ENCODE measurements around the gene LHPP.

The LHPP gene

DNA sequence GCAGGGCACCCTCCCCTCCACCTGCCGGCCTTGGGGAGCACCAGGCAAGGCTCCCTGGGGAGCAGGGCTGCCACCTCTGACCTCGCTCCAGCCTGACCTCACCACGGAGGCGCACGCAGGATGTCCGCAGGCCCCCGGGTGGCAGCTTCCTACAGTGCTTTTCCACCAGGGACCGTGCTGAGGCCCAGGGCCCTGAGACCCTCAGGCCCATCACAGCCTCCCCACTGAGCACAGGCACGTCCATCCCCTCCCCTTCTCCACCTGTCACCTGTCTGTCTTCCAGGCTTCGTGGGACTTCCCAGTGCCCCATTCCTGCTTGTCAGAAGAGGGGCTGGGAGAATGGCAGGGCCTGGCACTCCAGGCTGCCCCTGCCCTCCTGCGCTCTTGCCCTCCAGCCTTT lies 90.1 kb downstream of the LHPP start:
- TF ChIP-seq, protein P1, sequence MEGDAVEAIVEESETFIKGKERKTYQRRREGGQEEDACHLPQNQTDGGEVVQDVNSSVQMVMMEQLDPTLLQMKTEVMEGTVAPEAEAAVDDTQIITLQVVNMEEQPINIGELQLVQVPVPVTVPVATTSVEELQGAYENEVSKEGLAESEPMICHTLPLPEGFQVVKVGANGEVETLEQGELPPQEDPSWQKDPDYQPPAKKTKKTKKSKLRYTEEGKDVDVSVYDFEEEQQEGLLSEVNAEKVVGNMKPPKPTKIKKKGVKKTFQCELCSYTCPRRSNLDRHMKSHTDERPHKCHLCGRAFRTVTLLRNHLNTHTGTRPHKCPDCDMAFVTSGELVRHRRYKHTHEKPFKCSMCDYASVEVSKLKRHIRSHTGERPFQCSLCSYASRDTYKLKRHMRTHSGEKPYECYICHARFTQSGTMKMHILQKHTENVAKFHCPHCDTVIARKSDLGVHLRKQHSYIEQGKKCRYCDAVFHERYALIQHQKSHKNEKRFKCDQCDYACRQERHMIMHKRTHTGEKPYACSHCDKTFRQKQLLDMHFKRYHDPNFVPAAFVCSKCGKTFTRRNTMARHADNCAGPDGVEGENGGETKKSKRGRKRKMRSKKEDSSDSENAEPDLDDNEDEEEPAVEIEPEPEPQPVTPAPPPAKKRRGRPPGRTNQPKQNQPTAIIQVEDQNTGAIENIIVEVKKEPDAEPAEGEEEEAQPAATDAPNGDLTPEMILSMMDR (IDR thresholded peaks at IDR 0.05; ENCODE audit: poor library complexity, severe bottlenecking), result no peak
- H3K36me3 ChIP-seq (ENCODE audit: low read depth), result no peaks in the 10 kb centered on the region
- no peak overlapping the region for H3K4me3 ChIP-seq (ENCODE audit: severe bottlenecking)
- H3K9me3 ChIP-seq (ENCODE audit: severe bottlenecking), result no peaks in the 10 kb centered on the region
- no peaks in the 10 kb centered on the region for H3K4me1 ChIP-seq (ENCODE audit: insufficient read depth, poor library complexity, severe bottlenecking)
- no peaks in the 10 kb centered on the region for H3K27me3 ChIP-seq (ENCODE audit: insufficient read depth, poor library complexity, severe bottlenecking)
- ATAC-seq (ENCODE audit: low read depth), result no peak
- no peak for DNase-seq (ENCODE audit: low spot score)
- H3K27ac ChIP-seq (ENCODE audit: poor library complexity, severe bottlenecking), result no peak overlapping the region

DNA sequence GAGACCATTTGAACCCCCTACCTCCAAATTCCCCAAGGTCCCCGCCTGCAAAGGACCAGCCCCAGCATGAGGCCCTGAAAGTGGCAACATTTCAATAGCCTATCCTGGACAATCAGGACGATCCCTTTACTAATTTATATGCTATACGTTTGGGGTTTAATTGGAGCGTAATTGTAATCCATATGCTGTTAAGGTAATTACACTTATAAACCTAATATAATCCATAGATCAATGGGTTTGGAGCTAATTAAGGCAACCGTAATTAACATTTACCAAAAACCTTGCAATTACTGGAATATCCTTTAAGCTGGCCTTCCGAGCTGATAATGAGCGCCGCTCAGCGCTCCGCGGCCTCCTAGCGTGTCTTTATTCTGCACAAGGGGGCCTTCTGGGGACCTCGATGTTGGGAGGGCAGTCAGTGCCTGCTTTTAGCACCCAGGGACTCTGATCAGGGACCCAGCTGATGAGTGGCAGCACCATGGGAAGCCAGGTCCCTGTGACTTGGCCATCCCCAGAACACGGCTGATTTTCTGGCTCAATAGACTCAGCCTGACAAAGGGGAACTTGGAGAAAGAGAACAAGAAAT lies 91.2 kb downstream of the LHPP start:
- TF ChIP-seq, protein P1 (IDR thresholded peaks at IDR 0.05; ENCODE audit: poor library complexity, severe bottlenecking), result no peak
- no peaks in the 10 kb centered on the region for H3K27me3 ChIP-seq (ENCODE audit: insufficient read depth, poor library complexity, severe bottlenecking)
- H3K4me3 ChIP-seq (ENCODE audit: severe bottlenecking), result no peak overlapping the region
- H3K9me3 ChIP-seq (ENCODE audit: severe bottlenecking), result no peaks in the 10 kb centered on the region
- no peaks in the 10 kb centered on the region for H3K36me3 ChIP-seq (ENCODE audit: low read depth)
- ATAC-seq (ENCODE audit: low read depth), result no peak
- no peaks in the 10 kb centered on the region for H3K4me1 ChIP-seq (ENCODE audit: insufficient read depth, poor library complexity, severe bottlenecking)
- no peak overlapping the region for H3K27ac ChIP-seq (ENCODE audit: poor library complexity, severe bottlenecking)
- no peak for DNase-seq (ENCODE audit: low spot score)

DNA sequence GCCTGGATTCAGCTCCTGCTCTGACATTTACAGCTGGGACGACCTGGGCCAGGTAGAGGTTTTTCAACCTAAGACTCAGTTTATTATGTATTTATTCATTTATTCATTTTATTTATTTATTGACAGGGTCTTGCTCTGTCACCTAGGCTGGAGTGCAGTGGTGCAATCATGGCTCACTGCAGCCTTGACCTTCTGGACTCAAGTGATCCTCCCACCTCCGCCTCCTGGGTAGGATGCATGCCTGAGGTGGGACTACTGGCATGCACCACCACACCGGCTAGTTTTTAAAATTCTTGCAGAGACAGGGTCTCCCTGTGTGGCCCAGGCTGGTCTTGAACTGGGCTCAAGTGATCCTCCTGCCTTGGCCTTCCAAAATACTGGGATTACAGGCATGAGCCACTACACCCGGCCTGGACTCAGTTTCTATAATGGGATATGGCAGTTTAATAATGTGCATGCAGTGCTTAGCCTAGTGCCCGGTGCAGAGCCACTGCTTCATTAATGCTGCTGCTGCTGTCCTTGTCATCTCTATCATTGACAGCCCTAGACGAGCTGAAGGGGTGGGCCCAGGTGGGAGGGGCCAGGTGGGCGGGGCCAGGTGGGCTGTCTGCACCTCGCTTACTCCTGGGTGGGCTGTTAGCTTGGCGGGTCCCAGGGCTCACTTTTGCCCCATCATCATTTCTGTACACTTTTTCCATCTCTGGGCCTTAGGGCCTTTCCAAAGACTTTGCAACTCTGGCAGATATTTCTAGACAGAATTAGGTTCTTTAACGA lies 92.6 kb downstream of the LHPP start:
- ATAC-seq (ENCODE audit: low read depth), result no peak
- no peak overlapping the region for H3K4me3 ChIP-seq (ENCODE audit: severe bottlenecking)
- no peaks in the 10 kb centered on the region for H3K36me3 ChIP-seq (ENCODE audit: low read depth)
- TF ChIP-seq, protein P1 (IDR thresholded peaks at IDR 0.05; ENCODE audit: poor library complexity, severe bottlenecking), result no peak
- no peak overlapping the region for H3K27ac ChIP-seq (ENCODE audit: poor library complexity, severe bottlenecking)
- H3K9me3 ChIP-seq (ENCODE audit: severe bottlenecking), result no peaks in the 10 kb centered on the region
- H3K27me3 ChIP-seq (ENCODE audit: insufficient read depth, poor library complexity, severe bottlenecking), result no peaks in the 10 kb centered on the region
- H3K4me1 ChIP-seq (ENCODE audit: insufficient read depth, poor library complexity, severe bottlenecking), result no peaks in the 10 kb centered on the region
- no peak for DNase-seq (ENCODE audit: low spot score)

GRCh38 chr10:124557167-124557566 lies 95.5 kb downstream of the LHPP start:
- ATAC-seq (ENCODE audit: low read depth) (no peak), DNase-seq (ENCODE audit: low spot score) (no peak)
- TF ChIP-seq, protein P1 (IDR thresholded peaks at IDR 0.05; ENCODE audit: poor library complexity, severe bottlenecking), result no peak
- Histone ChIP-seq H3K4me3 (ENCODE audit: severe bottlenecking) (no peak overlapping the region), H3K9me3 (ENCODE audit: severe bottlenecking) (no peaks in the 10 kb centered on the region), H3K4me1 (ENCODE audit: insufficient read depth, poor library complexity, severe bottlenecking) (peaks cover 2% of the 10 kb centered on the region), H3K27ac (ENCODE audit: poor library complexity, severe bottlenecking) (no peak overlapping the region), H3K36me3 (ENCODE audit: low read depth) (no peaks in the 10 kb centered on the region), H3K27me3 (ENCODE audit: insufficient read depth, poor library complexity, severe bottlenecking) (no peaks in the 10 kb centered on the region)
